Spleen (tissue), 11 donors: Measurements from ENCODE around the gene CNTN5. TPM values are rescaled to one million over a fixed set of nuclear protein-coding genes. Genes with fewer than 3 reads are reported as not detected.
"Not testable (repeated sequence)": the region's sequence is repeated elsewhere in the genome, so short reads cannot be mapped to it uniquely, and the experiment has no call there.

Experiments used
- DNase-seq: peaks from one replicate; pipeline ENCODE4 v3.0.0-alpha.2; 2020
- H3K27ac ChIP-seq, 8 donors: fragments of 200-600 bp; sonication (generic) in 7 of 8; 1 replicate in 4 of 8; 2 replicates in 4 of 8; pipeline versions ENCODE4 v1.5.0 to v1.8.0; 2016 to 2021; ENCODE audit warnings: inconsistent platforms in 4 of 8, mild to moderate bottlenecking in 4 of 8, moderate library complexity in 1 of 8
- H3K27me3 ChIP-seq, 7 donors: fragments of 200-600 bp; sonication (generic) in 6 of 7; replicated peaks in 1 of 7; 1 replicate in 4 of 7; 2 replicates in 3 of 7; pipeline versions ENCODE4 v1.5.0 to v1.8.0; 2016 to 2021; ENCODE audit warnings: inconsistent platforms in 3 of 7, mild to moderate bottlenecking in 1 of 7
- H3K36me3 ChIP-seq, 6 donors: fragments of 200-600 bp; sonication (generic) in 5 of 6; 1 replicate in 4 of 6; 2 replicates in 2 of 6; pipeline versions ENCODE4 v1.5.0 to v1.8.0; 2016 to 2021; ENCODE audit warnings: inconsistent platforms in 2 of 6
- H3K4me1 ChIP-seq, 6 donors: fragments of 200-600 bp; sonication (generic) in 5 of 6; 1 replicate in 3 of 6; 2 replicates in 3 of 6; pipeline versions ENCODE4 v1.5.0 to v1.8.0; 2016 to 2021; ENCODE audit warnings: inconsistent platforms in 3 of 6
- H3K4me3 ChIP-seq, 8 donors: fragments of 200-600 bp; sonication (generic) in 7 of 8; 1 replicate in 4 of 8; 2 replicates in 4 of 8; pipeline versions ENCODE4 v1.5.0 to v1.8.0; 2016 to 2021; ENCODE audit warnings: inconsistent platforms in 4 of 8, mild to moderate bottlenecking in 4 of 8, moderate library complexity in 2 of 8
- H3K9me3 ChIP-seq, 8 donors: fragments of 200-600 bp; sonication (generic) in 7 of 8; 1 replicate in 4 of 8; 2 replicates in 4 of 8; pipeline versions ENCODE4 v1.5.0 to v1.8.0; 2016 to 2021; ENCODE audit warnings: inconsistent platforms in 4 of 8
- POLR2A ChIP-seq, 3 donors: fragments of 450-650 bp; IDR thresholded peaks; one replicate each; pipeline ENCODE4 v1.5.1; 2017; ENCODE audit warnings: antibody characterized with exemption in 3 of 3, mild to moderate bottlenecking in 1 of 3
- POLR2AphosphoS5 ChIP-seq, 3 donors: sonication (generic); formaldehyde crosslinking; IDR thresholded peaks; one replicate each; pipeline ENCODE4 v1.5.1; 2017; ENCODE audit warnings: antibody characterized with exemption in 3 of 3
- WGBS, 5 donors: extraction: QIAGEN DNeasy Blood & Tissue Kit in 3 of 5; methylation state at CpG; one replicate each; pipeline versions ENCODE4 v1.1.5 to v1.1.7; 2013 to 2018; 5-methylcytosine and 5-hydroxymethylcytosine counted together
- intact Hi-C: fragments of 100-400 bp; cut with DNase I; formaldehyde crosslinking; loops from one replicate; pipeline ENCODE4 v1.15.0; 2023; ENCODE audit warnings: low total_unique reads
- polyA plus RNA-seq, 3 donors: library from polyadenylated mRNA; stranded (reverse); fragments of 200-250 nt; gene quantifications; one replicate each; pipeline ENCODE4 v1.2.1, GENCODE V29; 2013
- total RNA-seq, 7 donors: library from RNA; depleted of rRNA in 3 of 7; stranded (reverse); fragments of >200 nt in 3 of 7; fragmentation: NEBNext Ultra II Directional in 4 of 7; extraction: Animal tissue kit (Norgen Biotek cat#: 25700) in 4 of 7; gene quantifications; one replicate each; pipeline versions ENCODE4 v1.1.0 to v1.2.1, GENCODE V29; 2016 to 2021
- TF ChIP-seq, protein P1 (sequence below), 11 experiments: fragments of 200-600 bp in 7 of 11; fragments of 450-650 bp in 4 of 11; sonication (generic) in 4 of 11; IDR thresholded peaks in 8 of 11; conservative IDR thresholded peaks in 3 of 11; 1 replicate in 7 of 11; 2 replicates in 4 of 11; pipeline versions ENCODE4 v1.4.0 to v1.8.0; 2016 to 2021; ENCODE audit warnings: antibody characterized with exemption in 11 of 11, inconsistent platforms in 4 of 11, mild to moderate bottlenecking in 1 of 11
- donor health status: healthy with polysubstance abuse.
- donor health status: DM: no; HTN: no; CAD: no; lungs with moderate emphysema.
- donor health status: DM: no; HTN: no; CAD: no.
- donor health status: Bipolar disorder and iron deficiency.
- donor health status: healthy.
- donor health status: DM: no; HTN: no; CAD: no.
- donor health status: DM: yes; HTN: yes; CAD: no.

CNTN5 gene
- total and polyA plus RNA-seq, 10 donors, result 0.02 TPM; not detected in 8

DNA sequence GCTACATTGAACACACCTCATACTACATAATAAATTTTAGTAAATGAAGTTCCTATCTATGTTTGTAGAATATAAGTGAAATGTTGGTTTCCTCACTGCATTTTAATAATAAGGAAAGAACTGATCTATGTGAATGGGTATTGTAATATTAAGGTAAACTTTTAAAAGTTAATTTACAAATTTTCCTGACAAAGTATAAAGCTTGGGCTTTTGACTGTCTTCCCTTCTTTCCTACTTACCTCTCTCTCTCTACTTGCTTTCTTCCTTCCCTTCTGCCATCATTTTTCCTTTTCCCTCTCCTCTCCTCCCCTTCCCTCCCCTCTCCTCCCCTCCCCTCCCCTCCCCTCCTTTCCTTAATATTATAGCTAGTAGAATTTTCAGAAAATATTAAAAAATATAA lies 798.2 kb downstream of the CNTN5 start:
- H3K9me3 ChIP-seq, result peaks cover 0 to 4% (median 0%) of the 10 kb centered on the region in 8 donors
- no peak overlapping the region for H3K27ac ChIP-seq
- intact Hi-C loops, result no loop called here
- TF ChIP-seq POLR2A (IDR thresholded peaks at IDR 0.05) (no peak), POLR2AphosphoS5 (IDR thresholded peaks at IDR 0.05) (no peak)
- TF ChIP-seq, protein P1, sequence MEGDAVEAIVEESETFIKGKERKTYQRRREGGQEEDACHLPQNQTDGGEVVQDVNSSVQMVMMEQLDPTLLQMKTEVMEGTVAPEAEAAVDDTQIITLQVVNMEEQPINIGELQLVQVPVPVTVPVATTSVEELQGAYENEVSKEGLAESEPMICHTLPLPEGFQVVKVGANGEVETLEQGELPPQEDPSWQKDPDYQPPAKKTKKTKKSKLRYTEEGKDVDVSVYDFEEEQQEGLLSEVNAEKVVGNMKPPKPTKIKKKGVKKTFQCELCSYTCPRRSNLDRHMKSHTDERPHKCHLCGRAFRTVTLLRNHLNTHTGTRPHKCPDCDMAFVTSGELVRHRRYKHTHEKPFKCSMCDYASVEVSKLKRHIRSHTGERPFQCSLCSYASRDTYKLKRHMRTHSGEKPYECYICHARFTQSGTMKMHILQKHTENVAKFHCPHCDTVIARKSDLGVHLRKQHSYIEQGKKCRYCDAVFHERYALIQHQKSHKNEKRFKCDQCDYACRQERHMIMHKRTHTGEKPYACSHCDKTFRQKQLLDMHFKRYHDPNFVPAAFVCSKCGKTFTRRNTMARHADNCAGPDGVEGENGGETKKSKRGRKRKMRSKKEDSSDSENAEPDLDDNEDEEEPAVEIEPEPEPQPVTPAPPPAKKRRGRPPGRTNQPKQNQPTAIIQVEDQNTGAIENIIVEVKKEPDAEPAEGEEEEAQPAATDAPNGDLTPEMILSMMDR (IDR thresholded peaks at IDR 0.05 in 8 of 11, conservative IDR thresholded peaks at IDR 0.05 in 3 of 11), result no peak
- H3K4me3 ChIP-seq, result no peak overlapping the region
- no peak for DNase-seq
- no peaks in the 10 kb centered on the region for H3K4me1 ChIP-seq
- no peaks in the 10 kb centered on the region for H3K27me3 ChIP-seq
- H3K36me3 ChIP-seq, result no peaks in the 10 kb centered on the region

GRCh38 chr11:99822846-99823565 lies 802.3 kb downstream of the CNTN5 start:
- Histone ChIP-seq H3K4me1 (no peaks in the 10 kb centered on the region), H3K4me3 (no peak overlapping the region), H3K9me3 (peaks cover 0 to 4% (median 0%) of the 10 kb centered on the region in 8 donors), H3K27ac (no peak overlapping the region), H3K27me3 (no peaks in the 10 kb centered on the region), H3K36me3 (no peaks in the 10 kb centered on the region)
- intact Hi-C loops, result no loop called here
- 73 to 80% (median 75%) methylated on average over 6 of the region's 6 CpGs for WGBS, 5 donors
- no peak for DNase-seq
- TF ChIP-seq, protein P1 (IDR thresholded peaks at IDR 0.05 in 8 of 11, conservative IDR thresholded peaks at IDR 0.05 in 3 of 11), result no peak
- TF ChIP-seq POLR2AphosphoS5 (IDR thresholded peaks at IDR 0.05), result no peak
- no peak for TF ChIP-seq POLR2A (IDR thresholded peaks at IDR 0.05)

- DNase-seq, intact Hi-C loops, H3K27me3 ChIP-seq, H3K4me1 ChIP-seq, H3K36me3 ChIP-seq, H3K9me3 ChIP-seq, H3K27ac ChIP-seq, H3K4me3 ChIP-seq: not testable (repeated sequence)
Measured at GRCh38 chr11:99836739-99837138, 816.0 kb downstream of the CNTN5 start.

- no peak for DNase-seq
- no peak overlapping the region for H3K27ac ChIP-seq
- intact Hi-C loops, result no loop called here
Measured at GRCh38 chr11:99841885-99842284, 821.1 kb downstream of the CNTN5 start.

More at GRCh38 chr11:99841885-99842284, 821.1 kb downstream of the CNTN5 start:
- Histone ChIP-seq H3K4me1 (no peaks in the 10 kb centered on the region), H3K9me3 (peaks cover 0 to 5% (median 0%) of the 10 kb centered on the region in 8 donors), H3K36me3 (no peaks in the 10 kb centered on the region), H3K4me3 (no peak overlapping the region), H3K27me3 (no peaks in the 10 kb centered on the region)
- TF ChIP-seq, protein P1 (IDR thresholded peaks at IDR 0.05 in 8 of 11, conservative IDR thresholded peaks at IDR 0.05 in 3 of 11), result no peak
- TF ChIP-seq POLR2A (IDR thresholded peaks at IDR 0.05) (no peak), POLR2AphosphoS5 (IDR thresholded peaks at IDR 0.05) (no peak)
- 87 to 93% (median 90%) methylated on average over 7 of the region's 7 CpGs for WGBS, 5 donors
